GM19452 (cell line): ENCODE measurements around the gene FOXO3.

Experiments used
- ATAC-seq: cut with Tn5 transposase; IDR thresholded peaks from one replicate; pipeline ENCODE4 v1.9.1; 2021; ENCODE audit not compliant: unreplicated experiment

FOXO3 gene

GRCh38 chr6:108594151-108594550 lies 33.4 kb downstream of the FOXO3 start:
- ATAC-seq, result no peak

GRCh38 chr6:108594640-108595039 lies 33.9 kb downstream of the FOXO3 start:
- ATAC-seq, result no peak

- no peak for ATAC-seq
Measured at GRCh38 chr6:108596956-108597355, 36.2 kb downstream of the FOXO3 start.

- no peak for ATAC-seq
Measured at GRCh38 chr6:108597572-108598304, 37.0 kb downstream of the FOXO3 start.

GRCh38 chr6:108598305-108598863 lies 37.7 kb downstream of the FOXO3 start:
- peak; percentile 86 for ATAC-seq

GRCh38 chr6:108604156-108604555 lies 43.4 kb downstream of the FOXO3 start:
- ATAC-seq, result no peak

- ATAC-seq, result no peak
Measured at GRCh38 chr6:108606250-108606690, 45.6 kb downstream of the FOXO3 start.

- ATAC-seq, result no peak
Measured at GRCh38 chr6:108608453-108609275, 47.9 kb downstream of the FOXO3 start.

- ATAC-seq, result no peak
Measured at GRCh38 chr6:108609276-108609769, 48.6 kb downstream of the FOXO3 start.

GRCh38 chr6:108610270-108610839 lies 49.6 kb downstream of the FOXO3 start:
- no peak for ATAC-seq

- ATAC-seq, result no peak
Measured at GRCh38 chr6:108610957-108611586, 50.4 kb downstream of the FOXO3 start.

- no peak for ATAC-seq
Measured at GRCh38 chr6:108612852-108613251, 52.1 kb downstream of the FOXO3 start.

- ATAC-seq, result no peak
Measured at GRCh38 chr6:108616544-108616943, 55.8 kb downstream of the FOXO3 start.

GRCh38 chr6:108616973-108617372 lies 56.3 kb downstream of the FOXO3 start:
- ATAC-seq, result no peak

- no peak for ATAC-seq
Measured at GRCh38 chr6:108618623-108619152, 58.0 kb downstream of the FOXO3 start.

- ATAC-seq, result no peak
Measured at GRCh38 chr6:108619431-108620197, 58.9 kb downstream of the FOXO3 start.

GRCh38 chr6:108621117-108621516 lies 60.4 kb downstream of the FOXO3 start:
- no peak for ATAC-seq

GRCh38 chr6:108622641-108623298 lies 62.1 kb downstream of the FOXO3 start:
- no peak for ATAC-seq

- no peak for ATAC-seq
Measured at GRCh38 chr6:108623995-108624394, 63.3 kb downstream of the FOXO3 start.
